Measurements from ENCODE around the gene YPEL5.
"Not testable (repeated sequence)": the region's sequence is repeated elsewhere in the genome, so short reads cannot be mapped to it uniquely, and the experiment has no call there.

The YPEL5 gene

DNA sequence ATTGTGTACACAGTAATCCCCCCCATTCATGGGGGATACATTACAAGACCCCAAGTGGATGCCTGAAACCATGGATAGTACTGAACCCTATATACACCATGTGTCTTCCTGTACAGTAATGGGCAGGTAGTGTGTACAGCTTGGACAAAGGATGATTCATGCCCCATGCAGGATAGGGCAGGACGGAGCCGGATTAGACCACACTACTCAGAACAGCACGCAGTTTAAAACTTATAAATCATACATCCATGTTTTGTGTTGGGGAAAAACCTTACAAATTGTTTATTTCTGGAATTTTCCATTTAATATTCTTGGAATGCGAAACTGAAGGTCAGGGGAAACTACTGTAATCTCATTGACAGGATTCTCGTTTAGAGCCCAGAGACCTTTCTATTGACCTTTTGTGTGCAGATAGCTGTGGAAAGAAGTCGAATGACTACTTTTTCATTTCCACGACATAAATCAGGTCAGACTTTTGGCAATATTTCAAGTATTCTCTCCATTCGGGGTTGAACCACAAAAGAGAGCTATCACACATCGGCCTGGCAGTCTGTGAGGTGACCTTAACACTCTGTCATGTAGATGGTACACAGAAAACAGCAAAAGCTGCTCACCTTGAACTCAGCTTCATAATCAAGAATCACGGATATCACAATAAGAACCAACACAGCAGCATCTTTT, 9.9 kb upstream of the YPEL5 start:
- peak overlapping the region; percentile 78 for H3K27ac ChIP-seq (ENCODE audit: poor library complexity, severe bottlenecking)
- TF ChIP-seq, protein P1, sequence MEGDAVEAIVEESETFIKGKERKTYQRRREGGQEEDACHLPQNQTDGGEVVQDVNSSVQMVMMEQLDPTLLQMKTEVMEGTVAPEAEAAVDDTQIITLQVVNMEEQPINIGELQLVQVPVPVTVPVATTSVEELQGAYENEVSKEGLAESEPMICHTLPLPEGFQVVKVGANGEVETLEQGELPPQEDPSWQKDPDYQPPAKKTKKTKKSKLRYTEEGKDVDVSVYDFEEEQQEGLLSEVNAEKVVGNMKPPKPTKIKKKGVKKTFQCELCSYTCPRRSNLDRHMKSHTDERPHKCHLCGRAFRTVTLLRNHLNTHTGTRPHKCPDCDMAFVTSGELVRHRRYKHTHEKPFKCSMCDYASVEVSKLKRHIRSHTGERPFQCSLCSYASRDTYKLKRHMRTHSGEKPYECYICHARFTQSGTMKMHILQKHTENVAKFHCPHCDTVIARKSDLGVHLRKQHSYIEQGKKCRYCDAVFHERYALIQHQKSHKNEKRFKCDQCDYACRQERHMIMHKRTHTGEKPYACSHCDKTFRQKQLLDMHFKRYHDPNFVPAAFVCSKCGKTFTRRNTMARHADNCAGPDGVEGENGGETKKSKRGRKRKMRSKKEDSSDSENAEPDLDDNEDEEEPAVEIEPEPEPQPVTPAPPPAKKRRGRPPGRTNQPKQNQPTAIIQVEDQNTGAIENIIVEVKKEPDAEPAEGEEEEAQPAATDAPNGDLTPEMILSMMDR (IDR thresholded peaks at IDR 0.05; ENCODE audit: poor library complexity, severe bottlenecking), result no peak
- H3K27me3 ChIP-seq (ENCODE audit: insufficient read depth, poor library complexity, severe bottlenecking), result no peaks in the 10 kb centered on the region
- peak; percentile 99 for ATAC-seq (ENCODE audit: low read depth)
- H3K4me3 ChIP-seq (ENCODE audit: severe bottlenecking), result no peak overlapping the region
- H3K36me3 ChIP-seq (ENCODE audit: low read depth), result no peaks in the 10 kb centered on the region
- no peaks in the 10 kb centered on the region for H3K9me3 ChIP-seq (ENCODE audit: severe bottlenecking)
- H3K4me1 ChIP-seq (ENCODE audit: insufficient read depth, poor library complexity, severe bottlenecking), result peaks cover 34% of the 10 kb centered on the region
- DNase-seq (ENCODE audit: low spot score), result no peak

DNA sequence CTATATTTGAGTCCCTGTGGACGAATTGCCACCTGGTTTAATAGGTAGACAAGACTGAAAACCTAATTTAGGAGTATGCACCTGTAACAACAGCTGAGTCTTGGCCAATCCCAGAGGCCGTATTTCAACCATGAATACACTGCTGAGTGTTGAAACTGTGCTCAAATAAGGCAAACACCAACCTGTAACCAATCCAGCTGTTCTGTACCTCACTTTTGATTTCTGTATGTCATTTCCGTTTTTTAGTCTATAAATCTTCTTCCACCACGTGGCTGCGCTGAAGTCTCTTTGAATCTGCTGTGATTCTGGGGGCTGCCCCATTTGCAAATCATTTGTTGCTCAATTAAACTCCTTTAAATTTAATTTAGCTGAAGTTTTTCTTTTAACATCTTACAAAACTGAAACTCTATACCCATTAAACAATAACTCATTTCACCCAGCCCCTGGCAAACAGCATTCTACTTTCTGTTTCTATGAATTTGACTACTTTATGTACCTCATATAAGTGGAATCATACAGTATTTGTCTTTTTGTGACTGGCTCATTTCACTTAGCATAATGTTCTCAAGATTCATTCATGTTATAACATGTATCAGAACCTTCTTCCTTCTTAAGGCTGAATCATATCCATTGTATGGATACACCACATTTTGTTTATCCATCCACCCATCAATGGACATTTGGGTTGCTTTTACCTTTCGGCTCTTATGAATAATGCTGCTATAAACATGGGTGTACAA, 7.5 kb upstream of the YPEL5 start:
- H3K36me3 ChIP-seq (ENCODE audit: low read depth), result no peaks in the 10 kb centered on the region
- H3K27me3 ChIP-seq (ENCODE audit: insufficient read depth, poor library complexity, severe bottlenecking), result no peaks in the 10 kb centered on the region
- TF ChIP-seq, protein P1 (IDR thresholded peaks at IDR 0.05; ENCODE audit: poor library complexity, severe bottlenecking), result peak; percentile 12
- H3K27ac ChIP-seq (ENCODE audit: poor library complexity, severe bottlenecking), result peak overlapping the region; percentile 73
- H3K4me3 ChIP-seq (ENCODE audit: severe bottlenecking), result no peak overlapping the region
- peaks cover 34% of the 10 kb centered on the region for H3K4me1 ChIP-seq (ENCODE audit: insufficient read depth, poor library complexity, severe bottlenecking)
- DNase-seq (ENCODE audit: low spot score), result no peak
- no peaks in the 10 kb centered on the region for H3K9me3 ChIP-seq (ENCODE audit: severe bottlenecking)
- peak; percentile 57 for ATAC-seq (ENCODE audit: low read depth)

GRCh38 chr2:30141136-30141535, 5.7 kb upstream of the YPEL5 start:
- no peak for ATAC-seq (ENCODE audit: low read depth)
- Histone ChIP-seq H3K9me3 (ENCODE audit: severe bottlenecking) (no peaks in the 10 kb centered on the region), H3K36me3 (ENCODE audit: low read depth) (no peaks in the 10 kb centered on the region), H3K4me1 (ENCODE audit: insufficient read depth, poor library complexity, severe bottlenecking) (peaks cover 38% of the 10 kb centered on the region), H3K27ac (ENCODE audit: poor library complexity, severe bottlenecking) (no peak overlapping the region), H3K27me3 (ENCODE audit: insufficient read depth, poor library complexity, severe bottlenecking) (no peaks in the 10 kb centered on the region), H3K4me3 (ENCODE audit: severe bottlenecking) (no peak overlapping the region)
- TF ChIP-seq, protein P1 (IDR thresholded peaks at IDR 0.05; ENCODE audit: poor library complexity, severe bottlenecking), result no peak
- no peak for DNase-seq (ENCODE audit: low spot score)

GRCh38 chr2:30144260-30144659, 2.5 kb upstream of the YPEL5 start:
- Histone ChIP-seq H3K27ac (ENCODE audit: poor library complexity, severe bottlenecking) (no peak overlapping the region), H3K36me3 (ENCODE audit: low read depth) (peaks cover 13% of the 10 kb centered on the region), H3K4me3 (ENCODE audit: severe bottlenecking) (no peak overlapping the region), H3K9me3 (ENCODE audit: severe bottlenecking) (no peaks in the 10 kb centered on the region), H3K4me1 (ENCODE audit: insufficient read depth, poor library complexity, severe bottlenecking) (peaks cover 25% of the 10 kb centered on the region), H3K27me3 (ENCODE audit: insufficient read depth, poor library complexity, severe bottlenecking) (no peaks in the 10 kb centered on the region)
- no peak for ATAC-seq (ENCODE audit: low read depth)
- no peak for DNase-seq (ENCODE audit: low spot score)
- TF ChIP-seq, protein P1 (IDR thresholded peaks at IDR 0.05; ENCODE audit: poor library complexity, severe bottlenecking), result no peak

DNA sequence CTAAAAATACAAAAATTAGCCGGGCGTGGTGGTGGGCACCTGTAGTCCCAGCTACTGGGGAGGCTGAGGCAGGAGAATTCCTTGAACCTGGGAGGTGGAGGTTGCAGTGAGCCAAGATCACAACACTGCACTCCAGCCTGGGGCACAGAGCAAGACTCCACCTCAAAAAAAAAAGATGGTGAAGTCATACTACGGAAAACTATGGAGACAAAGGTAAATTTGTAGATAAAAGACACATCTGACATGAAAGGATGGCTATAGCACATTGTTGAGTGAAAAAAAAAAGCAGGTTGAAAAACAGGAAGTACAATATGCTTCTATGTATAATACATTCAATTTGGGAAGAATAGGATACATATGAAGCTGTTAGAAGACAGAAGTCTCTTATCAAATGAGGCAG, 1.9 kb upstream of the YPEL5 start:
- not testable (repeated sequence) for H3K4me3 ChIP-seq (ENCODE audit: severe bottlenecking); H3K27me3 ChIP-seq (ENCODE audit: insufficient read depth, poor library complexity, severe bottlenecking); H3K9me3 ChIP-seq (ENCODE audit: severe bottlenecking); ATAC-seq (ENCODE audit: low read depth); DNase-seq (ENCODE audit: low spot score); H3K27ac ChIP-seq (ENCODE audit: poor library complexity, severe bottlenecking)
- Histone ChIP-seq H3K36me3 (ENCODE audit: low read depth) (peaks cover 17% of the 10 kb centered on the region), H3K4me1 (ENCODE audit: insufficient read depth, poor library complexity, severe bottlenecking) (peaks cover 25% of the 10 kb centered on the region)
